ENCODE measurements around the gene FMN2. TPM values are rescaled to one million over a fixed set of nuclear protein-coding genes. Genes with fewer than 3 reads are reported as not detected.

The FMN2 gene
- total and polyA plus RNA-seq, 8 donors, result 0.20 to 2.1 (median 1.2) TPM

DNA sequence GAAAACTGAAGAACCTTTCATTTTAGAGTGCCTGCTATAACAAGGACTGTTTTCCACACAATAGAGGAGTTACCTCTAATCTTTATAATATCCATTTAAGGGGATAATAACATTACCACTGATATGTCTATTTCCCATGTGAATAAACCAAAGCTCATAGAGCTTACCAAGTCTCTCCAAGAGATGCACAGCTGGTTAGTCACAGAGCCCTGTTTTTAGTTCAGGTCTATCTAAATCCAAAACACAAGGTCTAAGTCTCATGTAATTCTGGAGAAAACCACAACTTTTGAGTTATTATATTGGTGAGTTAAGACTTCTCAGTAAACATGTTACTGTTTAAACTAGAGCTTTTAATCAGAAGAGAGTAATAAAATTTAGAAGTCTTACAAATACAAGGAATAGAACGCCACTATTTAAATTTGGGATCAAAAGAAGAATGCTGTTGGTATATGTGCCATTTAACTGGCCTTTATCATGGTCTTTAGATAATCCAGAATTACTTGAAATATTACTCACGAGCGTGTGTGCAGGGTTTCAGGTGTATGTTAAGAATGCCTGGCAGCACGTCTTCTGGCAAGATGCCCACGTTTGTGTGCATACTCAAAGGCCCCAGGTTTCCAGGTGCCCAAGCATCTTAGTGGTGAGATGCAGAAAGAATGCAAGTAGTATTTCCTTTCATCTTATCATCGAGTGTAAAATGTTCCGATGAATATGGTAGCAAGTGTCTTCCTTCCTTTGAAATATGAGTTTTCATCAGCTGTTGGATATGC is 190.6 kb downstream of the FMN2 start:
- TF ChIP-seq, protein P1, sequence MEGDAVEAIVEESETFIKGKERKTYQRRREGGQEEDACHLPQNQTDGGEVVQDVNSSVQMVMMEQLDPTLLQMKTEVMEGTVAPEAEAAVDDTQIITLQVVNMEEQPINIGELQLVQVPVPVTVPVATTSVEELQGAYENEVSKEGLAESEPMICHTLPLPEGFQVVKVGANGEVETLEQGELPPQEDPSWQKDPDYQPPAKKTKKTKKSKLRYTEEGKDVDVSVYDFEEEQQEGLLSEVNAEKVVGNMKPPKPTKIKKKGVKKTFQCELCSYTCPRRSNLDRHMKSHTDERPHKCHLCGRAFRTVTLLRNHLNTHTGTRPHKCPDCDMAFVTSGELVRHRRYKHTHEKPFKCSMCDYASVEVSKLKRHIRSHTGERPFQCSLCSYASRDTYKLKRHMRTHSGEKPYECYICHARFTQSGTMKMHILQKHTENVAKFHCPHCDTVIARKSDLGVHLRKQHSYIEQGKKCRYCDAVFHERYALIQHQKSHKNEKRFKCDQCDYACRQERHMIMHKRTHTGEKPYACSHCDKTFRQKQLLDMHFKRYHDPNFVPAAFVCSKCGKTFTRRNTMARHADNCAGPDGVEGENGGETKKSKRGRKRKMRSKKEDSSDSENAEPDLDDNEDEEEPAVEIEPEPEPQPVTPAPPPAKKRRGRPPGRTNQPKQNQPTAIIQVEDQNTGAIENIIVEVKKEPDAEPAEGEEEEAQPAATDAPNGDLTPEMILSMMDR (IDR thresholded peaks at IDR 0.05), result no peak
- ATAC-seq (no peak), DNase-seq (peak in 3 of 4 donors; percentile 13 to 34 (median 33))

DNA sequence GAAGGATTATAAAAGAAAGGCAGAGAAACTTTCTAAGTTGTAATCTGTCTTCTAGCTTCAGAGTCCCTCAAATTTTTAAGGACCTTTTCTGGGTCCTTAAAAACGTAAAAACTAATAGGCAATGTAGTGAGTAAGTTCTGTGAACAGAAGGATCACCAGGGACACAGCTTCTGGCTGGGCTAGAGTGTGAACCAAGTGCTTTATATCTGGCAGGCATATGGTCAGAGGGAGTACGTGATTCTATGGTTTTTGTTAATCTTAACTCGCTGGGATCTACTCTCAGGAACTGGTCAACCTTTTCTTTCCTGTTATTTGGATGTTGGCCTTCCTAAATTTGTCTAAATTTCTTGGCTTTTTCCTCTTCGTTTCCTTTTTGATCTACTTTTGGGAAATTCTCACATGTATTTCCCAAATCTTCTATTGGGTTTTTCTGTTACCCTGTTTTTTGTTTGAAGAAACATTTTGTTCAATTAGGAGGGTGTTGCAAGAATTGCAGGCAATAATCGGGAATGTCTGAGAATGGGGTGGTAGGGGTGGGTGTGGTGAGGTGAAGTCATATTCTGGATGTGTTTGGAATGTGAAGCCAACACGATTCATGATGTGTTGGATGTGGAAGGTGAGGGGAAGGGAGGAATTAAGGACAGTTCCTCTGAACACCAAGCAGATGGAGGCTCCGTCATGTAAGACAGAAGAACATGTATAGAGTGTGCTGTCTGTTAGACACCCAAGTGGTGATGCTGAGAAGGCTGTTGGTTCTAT is 193.2 kb downstream of the FMN2 start:
- H3K4me3 ChIP-seq, result no peak overlapping the region

More for the DNA sequence above, 190.6 kb downstream of the FMN2 start:
- Histone ChIP-seq H3K9me3 (no peaks in the 10 kb centered on the region), H3K27me3 (no peaks in the 10 kb centered on the region), H3K27ac (no peak overlapping the region), H3K4me1 (no peaks in the 10 kb centered on the region), H3K4me3 (no peak overlapping the region), H3K36me3 (no peaks in the 10 kb centered on the region)
- intact Hi-C loops (cut with DNase I), result no loop called here

DNA sequence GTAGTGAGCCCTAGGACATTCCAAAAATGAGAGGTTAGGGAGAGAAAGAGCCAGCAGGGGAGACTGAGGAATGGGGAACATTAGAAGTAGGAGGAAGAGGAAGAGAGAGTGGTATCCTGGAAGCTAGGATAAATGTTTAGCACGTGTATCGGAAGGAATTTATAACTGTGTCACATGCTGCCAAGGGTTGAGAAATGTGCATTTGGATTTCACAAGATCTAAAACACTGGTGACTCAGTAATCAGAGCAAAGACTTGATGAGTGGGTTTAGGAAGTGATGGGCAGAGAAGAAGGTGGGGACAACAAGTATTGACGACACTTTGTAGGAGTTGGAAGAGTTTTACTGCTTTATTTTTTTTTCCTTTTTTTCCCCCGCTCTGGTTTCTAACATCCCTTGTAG is 193.9 kb downstream of the FMN2 start:
- DNase-seq, result no peak
- no peaks in the 10 kb centered on the region for H3K9me3 ChIP-seq
- TF ChIP-seq, protein P1 (IDR thresholded peaks at IDR 0.05), result no peak
- H3K27me3 ChIP-seq, result no peaks in the 10 kb centered on the region
- intact Hi-C loops (cut with DNase I), result no loop called here
- H3K4me1 ChIP-seq, result no peaks in the 10 kb centered on the region
- ATAC-seq, result no peak
- no peaks in the 10 kb centered on the region for H3K36me3 ChIP-seq
- H3K27ac ChIP-seq, result no peak overlapping the region
- no peak overlapping the region for H3K4me3 ChIP-seq

More for the DNA sequence above, 193.2 kb downstream of the FMN2 start:
- intact Hi-C loops (cut with DNase I), result no loop called here
- Histone ChIP-seq H3K4me1 (no peaks in the 10 kb centered on the region), H3K27ac (no peak overlapping the region), H3K36me3 (no peaks in the 10 kb centered on the region), H3K9me3 (no peaks in the 10 kb centered on the region), H3K27me3 (no peaks in the 10 kb centered on the region)
- ATAC-seq, result no peak
- no peak for DNase-seq
- TF ChIP-seq, protein P1 (IDR thresholded peaks at IDR 0.05), result no peak

DNA sequence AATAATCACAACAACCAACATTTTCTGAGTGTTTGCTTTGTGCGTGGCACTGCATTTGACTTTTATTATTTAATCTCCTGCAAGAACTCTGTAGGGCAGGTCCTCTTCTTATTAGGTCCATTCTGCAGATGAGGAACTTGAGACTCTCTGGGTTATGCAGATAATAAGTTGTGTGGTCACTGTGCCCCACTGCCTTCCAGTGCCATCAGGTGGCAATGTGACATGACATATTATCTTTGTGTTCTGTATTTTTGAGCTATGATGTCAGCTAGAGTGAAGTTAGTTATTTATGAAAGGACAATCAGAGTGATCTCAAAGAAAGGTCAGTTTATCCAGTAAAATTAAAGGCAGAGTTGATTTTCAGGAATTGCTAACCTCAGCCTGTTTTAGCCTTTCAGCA is 196.0 kb downstream of the FMN2 start:
- H3K36me3 ChIP-seq, result no peaks in the 10 kb centered on the region
- H3K9me3 ChIP-seq, result no peaks in the 10 kb centered on the region
- H3K4me3 ChIP-seq, result no peak overlapping the region
- intact Hi-C loops (cut with DNase I), result no loop called here
- ATAC-seq, result no peak
- H3K27ac ChIP-seq, result no peak overlapping the region
- no peak for DNase-seq
- TF ChIP-seq, protein P1 (IDR thresholded peaks at IDR 0.05), result no peak
- no peaks in the 10 kb centered on the region for H3K4me1 ChIP-seq
- H3K27me3 ChIP-seq, result no peaks in the 10 kb centered on the region

DNA sequence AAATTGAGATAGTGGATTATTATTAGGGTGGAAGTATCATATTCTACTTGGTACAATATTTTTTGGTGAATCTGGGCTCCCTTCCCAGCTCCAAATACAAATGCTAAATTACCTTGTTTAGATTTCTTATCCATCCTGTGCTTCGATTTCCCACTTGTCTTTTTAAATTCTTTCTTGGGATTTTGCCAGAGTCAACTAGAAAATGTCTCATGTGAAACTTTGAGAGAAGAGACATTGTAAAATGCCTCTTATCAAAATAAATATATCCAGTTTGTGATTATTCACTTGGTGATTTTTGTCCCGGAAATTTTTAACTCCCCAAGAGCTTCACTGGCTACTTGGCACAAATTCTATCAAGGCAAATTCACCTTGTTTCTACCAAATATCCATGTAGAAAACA is 202.0 kb downstream of the FMN2 start:
- no peak for ATAC-seq
- H3K27me3 ChIP-seq, result no peaks in the 10 kb centered on the region
- no peaks in the 10 kb centered on the region for H3K9me3 ChIP-seq
- TF ChIP-seq, protein P1 (IDR thresholded peaks at IDR 0.05), result no peak
- H3K27ac ChIP-seq, result no peak overlapping the region
- no peak overlapping the region for H3K4me3 ChIP-seq
- no peaks in the 10 kb centered on the region for H3K36me3 ChIP-seq
- intact Hi-C loops (cut with DNase I), result no loop called here
- no peak for DNase-seq
- no peaks in the 10 kb centered on the region for H3K4me1 ChIP-seq

All from left lung (tissue), 10 donors.